ENCODE measurements around the gene HLA-A. TPM values are rescaled to one million over a fixed set of nuclear protein-coding genes. Genes with fewer than 3 reads are reported as not detected.

The HLA-A gene
- total and polyA plus RNA-seq, 2 of the 13 experiments (the other 11 are each of a cell fraction or from before 2014, with no cell fraction given), result 345 to 527 TPM

GRCh38 chr6:29926413-29927274 is 15.7 kb upstream of the HLA-A start (continued):
- TF ChIP-seq ETS1 (CRISPR knock-in tag; IDR thresholded peaks at IDR 0.05) (no peak), ZNF766 (CRISPR knock-in tag; IDR thresholded peaks at IDR 0.05; ENCODE audit: borderline replicate concordance) (no peak), FOXK2 (IDR thresholded peaks at IDR 0.05) (no peak), TP53 (CRISPR knock-in tag; conservative IDR thresholded peaks at IDR 0.05) (no peak), NFAT5 (CRISPR knock-in tag; IDR thresholded peaks at IDR 0.05) (no peak), SUZ12 (IDR thresholded peaks at IDR 0.05; ENCODE audit: low read depth, low read length) (no peak), ZNF484 (CRISPR knock-in tag; IDR thresholded peaks at IDR 0.05; ENCODE audit: borderline replicate concordance, low read depth) (no peak), ZBTB20 (CRISPR knock-in tag; IDR thresholded peaks at IDR 0.05; ENCODE audit: borderline replicate concordance, low read depth) (no peak), SKI (IDR thresholded peaks at IDR 0.05; ENCODE audit: partially characterized antibody) (no peak), SSRP1 (CRISPR knock-in tag; IDR thresholded peaks at IDR 0.05) (no peak), GPN1 (CRISPR knock-in tag; IDR thresholded peaks at IDR 0.05; ENCODE audit: borderline replicate concordance) (no peak), MAZ (IDR thresholded peaks at IDR 0.05; ENCODE audit: borderline replicate concordance, low read depth, low read length) (no peak), MAZ (CRISPR knock-in tag; IDR thresholded peaks at IDR 0.05; ENCODE audit: low read depth) (no peak), AGO1 (IDR thresholded peaks at IDR 0.05; ENCODE audit: low read depth, low read length, poor library complexity, severe bottlenecking) (no peak), ZNF550 (CRISPR knock-in tag; IDR thresholded peaks at IDR 0.05; ENCODE audit: borderline replicate concordance) (no peak), MTF1 (CRISPR knock-in tag; IDR thresholded peaks at IDR 0.05) (no peak), ZNF670 (CRISPR knock-in tag; IDR thresholded peaks at IDR 0.05; ENCODE audit: borderline replicate concordance) (no peak), GATAD1 (CRISPR knock-in tag; IDR thresholded peaks at IDR 0.05) (no peak), HMG20B (CRISPR knock-in tag; conservative IDR thresholded peaks at IDR 0.05) (no peak), SNRNP70 (IDR thresholded peaks at IDR 0.05; ENCODE audit: low read depth, low read length) (no peak), ZNF382 (CRISPR knock-in tag; IDR thresholded peaks at IDR 0.05; ENCODE audit: borderline replicate concordance) (no peak), NFRKB (IDR thresholded peaks at IDR 0.05) (no peak), IRF2 (CRISPR knock-in tag; IDR thresholded peaks at IDR 0.05) (peak; percentile 87), ZNF232 (CRISPR knock-in tag; IDR thresholded peaks at IDR 0.05; ENCODE audit: borderline replicate concordance) (no peak)

All from HepG2 (cell line).